Prostate gland (tissue), 2 donors: ENCODE measurements around the gene DLEC1. TPM values are rescaled to one million over a fixed set of nuclear protein-coding genes. Genes with fewer than 3 reads are reported as not detected.

Experiments used
- DNase-seq: peaks from one replicate; pipeline ENCODE4 v3.0.0-alpha.2; 2019; ENCODE audit warnings: low spot score
- H3K27ac ChIP-seq, 2 donors: fragments of 200-600 bp; sonication (generic); 2 replicates each; pipeline ENCODE4 v1.5.1; 2017 to 2019
- H3K27me3 ChIP-seq: fragments of 200-600 bp; sonication (generic); replicated peaks from 2 replicates; pipeline ENCODE4 v1.5.1; 2019; ENCODE audit not compliant: insufficient read depth
- H3K36me3 ChIP-seq, 2 donors: fragments of 200-600 bp; sonication (generic); 1 replicate in 1 of 2; 2 replicates in 1 of 2; pipeline versions ENCODE4 v1.5.1 to v1.8.1; 2017 to 2019
- H3K4me1 ChIP-seq: fragments of 200-600 bp; sonication (generic); replicated peaks from 2 replicates; pipeline ENCODE4 v1.5.1; 2019
- H3K4me3 ChIP-seq, 2 donors: fragments of 200-600 bp; sonication (generic); 2 replicates each; pipeline ENCODE4 v1.5.1; 2017 to 2019
- H3K9me3 ChIP-seq: fragments of 200-600 bp; sonication (generic); 2 replicates; pipeline ENCODE4 v1.5.1; 2017
- CTCF ChIP-seq, 4 experiments: fragments of 200-600 bp in 2 of 4; fragments of 450-650 bp in 2 of 4; sonication (generic) in 2 of 4; IDR thresholded peaks; 1 replicate in 3 of 4; 2 replicates in 1 of 4; pipeline ENCODE4 v1.5.1; 2016 to 2019; ENCODE audit warnings: antibody characterized with exemption in 4 of 4, mild to moderate bottlenecking in 2 of 4, moderate library complexity in 2 of 4
- POLR2A ChIP-seq: fragments of 450-650 bp; IDR thresholded peaks from one replicate; pipeline ENCODE4 v1.6.1; 2016; ENCODE audit warnings: antibody characterized with exemption, mild to moderate bottlenecking
- POLR2AphosphoS5 ChIP-seq: sonication (generic); formaldehyde crosslinking; IDR thresholded peaks from one replicate; pipeline ENCODE4 v1.6.1; 2017; ENCODE audit warnings: antibody characterized with exemption
- WGBS: methylation state at CpG from one replicate; pipeline ENCODE4 v1.1.5; 2018; 5-methylcytosine and 5-hydroxymethylcytosine counted together
- intact Hi-C: fragments of 100-400 bp; cut with DNase I; formaldehyde crosslinking; loops from one replicate; pipeline ENCODE4 v1.14.2; 2022
- total RNA-seq, 2 donors: library from RNA; depleted of rRNA; stranded (reverse); fragments of >200 nt; gene quantifications; one replicate each; pipeline ENCODE4 v1.1.0, GENCODE V29; 2016

DLEC1 gene
- total RNA-seq, 2 donors from 2014 or later = 0.32 to 13.1 TPM

- intact Hi-C loops = loop anchor here (5.0 kb wide), 1 partner anchor 231 kb away; the partner anchor contains the start of gene XYLB
- 77% methylated on average over 9 of the region's 9 CpGs for WGBS
Measured at GRCh38 chr3:38115645-38116427, 76.8 kb downstream of the DLEC1 start.

GRCh38 chr3:38116471-38117162, 77.6 kb downstream of the DLEC1 start:
- no peak for DNase-seq
- no peak overlapping the region for H3K27ac ChIP-seq
- intact Hi-C loops = loop anchor here (5.0 kb wide), 1 partner anchor 231 kb away; the partner anchor contains the start of gene XYLB
- H3K9me3 ChIP-seq = no peaks in the 10 kb centered on the region
- TF ChIP-seq POLR2AphosphoS5 (no peak), CTCF (IDR thresholded peaks at IDR 0.05) (no peak), POLR2A (no peak)
- no peaks in the 10 kb centered on the region for H3K27me3 ChIP-seq
- H3K4me1 ChIP-seq = no peaks in the 10 kb centered on the region
- H3K4me3 ChIP-seq = no peak overlapping the region
- H3K36me3 ChIP-seq = no peaks in the 10 kb centered on the region
- 84% methylated on average over 12 of the region's 12 CpGs for WGBS

More at GRCh38 chr3:38115645-38116427, 76.8 kb downstream of the DLEC1 start:
- Histone ChIP-seq H3K4me1 (no peaks in the 10 kb centered on the region), H3K9me3 (no peaks in the 10 kb centered on the region), H3K27me3 (no peaks in the 10 kb centered on the region), H3K4me3 (no peak overlapping the region), H3K36me3 (no peaks in the 10 kb centered on the region), H3K27ac (no peak overlapping the region)
- no peak for TF ChIP-seq CTCF (IDR thresholded peaks at IDR 0.05)
- TF ChIP-seq POLR2AphosphoS5 = no peak
- TF ChIP-seq POLR2A = no peak
- DNase-seq = no peak

- Histone ChIP-seq H3K4me1 (no peaks in the 10 kb centered on the region), H3K27ac (no peak overlapping the region), H3K36me3 (peaks cover 0 to 6% of the 10 kb centered on the region in 2 donors), H3K9me3 (no peaks in the 10 kb centered on the region), H3K27me3 (no peaks in the 10 kb centered on the region), H3K4me3 (no peak overlapping the region)
- TF ChIP-seq POLR2AphosphoS5 (no peak), POLR2A (no peak), CTCF (IDR thresholded peaks at IDR 0.05) (no peak)
- WGBS = 74% methylated on average over 10 of the region's 10 CpGs
- intact Hi-C loops = loop anchor here (5.0 kb wide), 1 partner anchor 230 kb away; the partner anchor contains the start of gene XYLB
- no peak for DNase-seq
Measured at GRCh38 chr3:38117163-38117716, 78.2 kb downstream of the DLEC1 start.

- H3K4me1 ChIP-seq = no peaks in the 10 kb centered on the region
- no peaks in the 10 kb centered on the region for H3K27me3 ChIP-seq
- TF ChIP-seq CTCF (IDR thresholded peaks at IDR 0.05) (peak in 3 of 4 experiments; percentile 64 to 89 (median 64)), POLR2AphosphoS5 (peak; percentile 29), POLR2A (no peak)
- intact Hi-C loops = loop anchor here (5.0 kb wide), 1 partner anchor 229 kb away; the partner anchor contains the start of gene XYLB
- peaks cover 0 to 11% of the 10 kb centered on the region in 2 donors for H3K36me3 ChIP-seq
- DNase-seq = peak; percentile 60
- H3K4me3 ChIP-seq = no peak overlapping the region
- no peaks in the 10 kb centered on the region for H3K9me3 ChIP-seq
- WGBS = 52% methylated on average over 11 of the region's 11 CpGs
- H3K27ac ChIP-seq = no peak overlapping the region
Measured at GRCh38 chr3:38117748-38118420, 78.9 kb downstream of the DLEC1 start.
